ENCODE data around the gene MAP3K2.

DNA sequence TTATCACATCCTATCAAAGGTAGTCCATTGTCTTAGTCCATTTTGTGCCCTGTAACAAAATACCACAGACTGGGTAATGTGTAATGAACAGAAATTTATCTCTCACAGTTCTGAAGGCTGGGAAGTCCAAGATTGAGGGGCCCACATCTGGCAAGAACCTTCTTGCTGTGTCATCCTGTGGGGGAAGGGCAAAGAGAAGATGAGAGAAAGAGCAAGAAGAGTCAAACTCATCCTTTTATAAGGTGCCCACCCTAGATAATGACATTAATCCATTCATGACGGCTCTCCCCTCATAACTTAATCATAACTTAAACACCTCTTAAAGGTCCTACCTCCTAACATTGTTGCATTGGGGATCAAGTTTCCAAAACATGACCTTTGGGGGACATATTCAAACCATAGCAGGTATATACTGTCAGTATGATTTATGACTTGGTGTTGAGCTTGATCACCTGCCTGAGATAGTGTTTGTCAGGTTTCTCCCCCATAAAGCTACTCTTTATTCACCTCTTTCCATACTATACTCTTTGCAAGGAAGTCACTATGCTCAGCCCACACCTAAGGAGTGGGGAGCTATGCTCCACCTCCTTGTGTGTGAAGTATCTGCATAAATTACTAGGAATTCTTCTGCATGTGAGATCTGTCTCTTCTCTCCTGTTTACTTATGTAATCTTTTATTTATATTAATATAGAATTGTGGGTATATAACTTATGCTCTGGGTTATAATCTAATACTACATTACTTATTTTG lies 5.2 kb upstream of the MAP3K2 start:
- no peak for TF ChIP-seq CTCF (IDR thresholded peaks at IDR 0.05; ENCODE audit: insufficient read depth, low read depth, low read length)
- TF ChIP-seq EZH2 (IDR thresholded peaks at IDR 0.05; ENCODE audit: insufficient read depth, low read length) = no peak
